Left renal pelvis (tissue), 4 donors: ENCODE measurements around the gene SLC25A10. TPM values are rescaled to one million over a fixed set of nuclear protein-coding genes. Genes with fewer than 3 reads are reported as not detected.
"Not testable (repeated sequence)": the region's sequence is repeated elsewhere in the genome, so short reads cannot be mapped to it uniquely, and the experiment has no call there.

Experiments
- DNase-seq, 4 donors: peaks; one replicate each; pipeline ENCODE4 v3.0.0-alpha.2; 2013; ENCODE audit warnings: low read depth in 4 of 4, low spot score in 3 of 4
- polyA plus RNA-seq, 4 donors: library from polyadenylated mRNA; unstranded; fragments of 120-200 nt; gene quantifications; one replicate each; pipeline ENCODE4 v1.2.1, GENCODE V29; 2013; ENCODE audit not compliant: insufficient read length in 4 of 4

The SLC25A10 gene
- polyA plus RNA-seq, 4 donors: 7.1 to 20.5 (median 12.5) TPM

DNA sequence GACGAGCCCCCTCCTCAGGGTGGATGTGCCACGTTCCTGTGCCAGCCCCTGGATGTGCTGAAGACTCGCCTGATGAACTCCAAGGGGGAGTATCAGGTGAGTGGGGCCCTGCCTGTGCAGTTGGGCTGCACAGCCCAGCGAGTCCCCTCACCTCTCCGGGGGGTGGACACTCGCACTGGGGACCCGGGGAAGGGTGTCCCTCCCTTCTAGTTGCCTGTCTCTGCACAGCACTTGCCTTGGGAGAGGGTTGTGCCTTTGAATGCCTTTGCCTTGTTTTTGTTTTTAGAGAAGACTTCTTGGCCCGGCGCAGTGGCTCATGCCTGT is 5.6 kb downstream of the SLC25A10 start:
- DNase-seq: no peak

- DNase-seq: no peak
Measured at GRCh38 chr17:81719410-81720266, 7.6 kb downstream of the SLC25A10 start.

DNA sequence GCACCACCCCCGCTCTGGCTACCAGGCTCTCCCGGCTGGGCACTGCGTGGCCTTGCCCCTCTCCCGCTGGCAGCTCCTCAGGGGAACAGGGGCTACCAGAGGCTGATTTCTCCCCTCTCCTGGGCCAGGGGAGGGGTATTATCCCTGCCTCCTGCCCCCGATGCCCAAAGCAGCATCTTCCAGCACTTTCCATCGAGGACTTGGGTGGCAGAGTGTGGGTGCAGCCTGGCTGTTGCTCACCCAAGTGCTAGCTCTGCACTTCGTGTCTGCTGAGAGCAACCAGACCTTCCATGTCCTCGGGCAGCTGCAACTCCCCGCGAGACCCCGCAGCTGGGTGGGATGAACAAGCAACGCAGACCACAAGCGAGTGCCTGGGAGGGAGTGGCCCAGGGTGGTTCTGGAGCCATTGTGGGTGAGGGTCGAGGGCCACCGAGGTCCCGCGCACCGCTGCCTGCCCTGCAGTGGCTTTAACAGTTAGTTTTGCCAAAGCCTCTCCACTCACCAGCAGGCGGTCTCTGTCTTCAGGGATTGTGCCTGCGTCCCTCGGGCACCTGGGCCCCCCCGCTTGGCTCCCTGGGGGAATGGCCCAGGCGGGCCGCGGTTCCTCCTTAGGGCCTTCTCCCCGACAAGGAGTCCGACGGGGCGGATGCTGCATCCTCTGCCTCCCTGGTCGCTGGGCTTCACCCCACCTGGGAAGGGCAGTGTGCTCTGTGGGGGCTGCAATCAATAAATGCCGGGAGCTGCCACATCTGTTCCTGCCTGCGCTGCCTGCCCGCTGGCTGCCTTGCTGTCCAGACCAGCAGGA is 8.4 kb downstream of the SLC25A10 start:
- DNase-seq: no peak

- DNase-seq: no peak
Measured at GRCh38 chr17:81722184-81723120, 10.4 kb downstream of the SLC25A10 start.

DNA sequence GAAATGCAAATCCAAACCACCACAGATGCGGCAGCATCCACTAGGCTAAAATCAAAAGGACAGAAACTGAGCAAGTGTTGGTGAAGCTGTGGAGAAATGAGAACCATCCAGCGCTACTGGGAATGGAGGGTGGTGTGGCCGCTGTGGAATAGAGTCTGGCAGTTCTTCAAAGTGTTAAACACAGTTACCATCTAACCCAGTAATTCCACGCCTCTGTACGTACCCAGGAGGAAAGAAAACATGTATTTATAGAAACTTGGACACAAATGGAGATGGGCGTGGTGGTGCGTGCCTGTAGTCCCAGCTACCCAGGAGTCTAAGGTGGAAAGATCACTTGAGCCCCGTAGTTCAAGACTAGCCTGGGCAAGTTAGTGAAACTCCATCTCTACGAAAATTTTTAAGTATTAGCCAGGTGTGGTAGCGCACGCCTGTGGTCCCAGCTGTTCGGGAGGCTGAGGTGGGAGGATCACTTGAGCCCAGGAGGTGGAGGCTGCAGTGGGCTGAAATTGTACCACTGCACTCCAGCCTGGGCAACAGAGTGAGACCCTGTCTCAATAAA is 11.6 kb downstream of the SLC25A10 start:
- DNase-seq: no peak

DNA sequence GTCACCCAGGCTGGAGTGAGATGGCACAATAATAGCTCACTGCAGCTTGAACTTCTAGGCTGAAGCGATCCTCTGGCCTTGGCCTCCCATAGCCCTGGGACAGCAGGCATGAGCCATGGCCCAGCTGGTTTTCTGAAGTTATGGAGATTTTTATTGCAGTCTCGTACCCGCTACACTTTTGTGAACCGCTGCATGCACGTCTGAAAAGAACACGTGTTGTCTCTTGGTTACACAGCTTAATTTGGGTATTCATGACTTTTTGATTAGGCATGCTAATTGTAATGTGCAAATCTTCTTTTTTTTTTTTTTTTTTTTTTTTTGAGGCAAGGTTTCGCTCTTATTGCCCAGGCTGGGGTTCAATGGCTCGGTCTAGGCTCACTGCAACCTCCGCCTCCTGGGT is 13.4 kb downstream of the SLC25A10 start:
- DNase-seq: no peak

- DNase-seq: no peak
Measured at GRCh38 chr17:81726004-81726403, 13.9 kb downstream of the SLC25A10 start.

GRCh38 chr17:81727324-81728031 is 15.4 kb downstream of the SLC25A10 start:
- DNase-seq: no peak

- DNase-seq: no peak
Measured at GRCh38 chr17:81733507-81734404, 21.7 kb downstream of the SLC25A10 start.

DNA sequence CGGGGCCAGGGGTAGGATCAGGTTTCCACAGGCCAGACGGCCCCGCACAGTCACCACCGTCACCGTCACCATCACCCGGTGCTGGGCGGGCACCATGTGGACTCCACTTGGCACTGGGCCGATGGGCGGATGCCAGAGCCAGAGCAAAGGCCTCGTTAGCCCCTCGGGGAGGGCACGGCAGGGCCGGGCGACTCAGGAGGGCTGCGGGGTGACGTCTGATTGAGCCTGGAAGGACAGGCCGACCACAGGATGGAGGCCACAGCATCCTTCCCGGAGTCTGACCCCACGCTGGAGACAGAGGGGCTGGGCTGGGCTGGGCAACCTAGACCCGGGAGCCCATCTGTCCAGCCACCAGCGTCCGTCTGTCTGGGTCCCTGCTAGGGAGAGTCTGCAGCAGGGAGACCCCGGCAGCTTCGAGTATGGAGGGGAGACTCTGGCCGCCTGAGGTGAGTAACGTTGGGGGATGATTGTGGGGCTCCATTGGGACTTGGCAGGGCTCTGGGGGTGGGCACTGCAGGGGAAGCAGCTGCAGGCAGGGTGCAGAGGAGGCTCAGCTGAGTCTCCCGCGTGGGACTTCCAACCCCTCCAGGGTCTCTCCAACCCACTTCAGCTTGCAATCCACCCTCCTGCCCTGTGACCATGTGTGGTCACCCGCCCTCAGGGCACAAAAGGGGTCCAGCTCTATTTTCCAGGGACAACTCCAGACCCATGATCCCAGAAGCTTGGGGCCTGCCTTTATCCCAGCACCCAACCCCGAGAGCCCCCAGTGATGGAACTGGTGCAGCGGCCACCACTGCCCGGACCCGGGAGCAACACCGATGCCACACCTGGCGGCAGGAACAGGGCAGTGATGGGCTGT is 22.6 kb downstream of the SLC25A10 start:
- DNase-seq: no peak

- no peak for DNase-seq
Measured at GRCh38 chr17:81735264-81736102, 23.4 kb downstream of the SLC25A10 start.

GRCh38 chr17:81737947-81738800 is 26.1 kb downstream of the SLC25A10 start:
- DNase-seq: no peak

DNA sequence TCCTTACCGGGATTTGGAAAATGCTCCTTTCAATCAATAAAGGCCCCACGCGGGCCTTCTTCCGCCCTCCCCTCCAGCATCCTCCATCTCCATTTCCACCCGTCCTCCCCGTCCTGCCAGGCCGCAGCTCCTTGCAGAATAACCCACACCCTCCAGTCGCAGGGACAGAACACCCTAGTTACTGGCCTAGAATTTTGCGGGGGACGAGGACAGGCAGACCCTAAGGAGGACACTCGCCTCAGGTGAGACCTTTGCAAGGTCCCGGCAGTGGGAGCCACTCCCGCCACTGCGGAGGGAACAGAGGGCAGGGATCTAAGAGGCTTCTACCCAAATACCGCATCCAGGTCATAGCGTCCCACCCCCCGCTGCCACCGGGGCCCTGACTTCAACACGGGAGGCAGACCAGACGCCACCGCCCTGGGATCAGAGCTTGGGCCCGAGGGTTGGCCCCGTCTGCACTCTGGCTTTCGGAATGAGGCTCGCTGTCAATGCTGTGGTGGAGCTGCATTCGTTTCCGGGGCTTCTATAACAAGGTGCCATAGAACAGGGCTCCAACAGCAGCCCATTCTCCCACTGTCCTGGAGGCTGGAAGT is 26.8 kb downstream of the SLC25A10 start:
- DNase-seq: no peak

GRCh38 chr17:81739593-81739992 is 27.5 kb downstream of the SLC25A10 start:
- DNase-seq: not testable (repeated sequence)

DNA sequence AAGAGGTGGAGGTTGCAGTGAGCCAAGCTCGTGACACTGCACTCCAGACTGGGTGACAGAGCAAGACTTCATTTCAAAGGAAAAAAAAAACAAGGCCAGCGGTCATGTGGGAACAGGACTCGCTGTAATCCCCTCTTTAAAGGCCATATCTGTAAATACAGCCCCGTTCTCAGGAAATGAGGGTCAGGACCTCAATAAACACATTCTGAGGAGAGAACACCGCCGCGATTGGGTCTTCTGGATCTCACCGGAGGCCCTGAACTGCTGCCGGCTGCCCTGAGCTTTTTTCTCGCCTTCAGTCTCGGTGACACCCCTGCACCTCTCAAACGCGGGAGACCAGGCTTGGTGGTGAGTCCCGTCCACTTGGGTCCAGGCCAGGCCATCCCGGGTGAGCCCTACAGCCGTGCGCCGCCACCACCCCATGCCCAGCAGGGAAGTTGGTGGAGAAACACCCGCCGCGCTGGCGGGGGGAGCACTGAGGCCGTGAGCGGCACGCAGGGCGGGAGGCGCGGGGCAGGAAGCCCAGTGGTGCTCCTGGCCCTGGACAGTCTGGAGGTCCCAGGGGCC is 28.4 kb downstream of the SLC25A10 start:
- no peak for DNase-seq
